ENCODE data around the gene TBX3.

Gene TBX3

DNA sequence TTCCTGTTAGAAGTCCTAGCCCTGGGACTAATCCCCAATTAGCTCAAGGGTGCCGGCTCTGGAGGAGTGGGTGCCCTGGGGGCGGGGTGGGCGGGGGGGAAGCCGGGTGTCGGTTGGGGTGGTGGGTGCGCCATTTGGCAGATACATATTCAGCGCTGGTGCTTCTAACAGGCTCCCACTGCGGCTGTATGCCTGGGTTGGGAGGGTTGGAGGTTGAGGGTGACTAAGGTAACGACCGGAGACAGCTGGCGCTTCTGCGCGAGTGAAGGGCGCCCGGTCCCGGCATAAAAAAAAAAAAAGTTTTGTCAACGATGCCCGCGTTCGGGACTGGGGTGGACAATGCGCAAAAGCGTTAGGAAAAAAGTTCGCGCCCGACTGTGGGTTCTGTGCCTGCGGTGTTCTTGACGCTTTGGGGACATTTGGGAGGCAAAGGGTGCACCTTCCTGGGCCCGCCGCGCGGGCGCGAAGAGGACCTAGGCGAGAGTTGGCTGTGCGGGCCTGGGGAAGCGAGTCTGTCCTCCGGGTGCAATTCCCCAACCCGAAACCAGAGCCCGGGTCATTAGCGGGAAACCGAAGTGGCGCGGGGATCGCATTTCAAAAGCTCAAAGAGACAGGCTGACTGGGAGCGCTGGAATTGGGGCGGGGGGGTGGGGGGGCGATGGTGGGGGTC, 19.2 kb downstream of the TBX3 start:
- Histone ChIP-seq H3K27me3 (ENCODE audit: low read depth, low read length) (no peaks in the 10 kb centered on the region), H4K20me1 (ENCODE audit: insufficient read depth, low read length) (no peaks in the 10 kb centered on the region), H3K36me3 (replicated peaks; ENCODE audit: low read depth, low read length) (no peaks in the 10 kb centered on the region), H2AFZ (ENCODE audit: low read depth, low read length) (no peak overlapping the region), H3K9me3 (ENCODE audit: insufficient read depth, low read length) (no peaks in the 10 kb centered on the region), H3K4me3 (ENCODE audit: low read length) (no peak overlapping the region), H3K79me2 (ENCODE audit: low read length) (no peaks in the 10 kb centered on the region), H3K27ac (ENCODE audit: low read length) (no peak overlapping the region), H3K4me2 (ENCODE audit: low read length) (no peak overlapping the region), H3K9ac (ENCODE audit: low read length) (no peak overlapping the region), H3K4me1 (ENCODE audit: low read length) (peaks cover 4% of the 10 kb centered on the region; the same call in 1 of the 2 replicates)
- TF ChIP-seq, protein P1, sequence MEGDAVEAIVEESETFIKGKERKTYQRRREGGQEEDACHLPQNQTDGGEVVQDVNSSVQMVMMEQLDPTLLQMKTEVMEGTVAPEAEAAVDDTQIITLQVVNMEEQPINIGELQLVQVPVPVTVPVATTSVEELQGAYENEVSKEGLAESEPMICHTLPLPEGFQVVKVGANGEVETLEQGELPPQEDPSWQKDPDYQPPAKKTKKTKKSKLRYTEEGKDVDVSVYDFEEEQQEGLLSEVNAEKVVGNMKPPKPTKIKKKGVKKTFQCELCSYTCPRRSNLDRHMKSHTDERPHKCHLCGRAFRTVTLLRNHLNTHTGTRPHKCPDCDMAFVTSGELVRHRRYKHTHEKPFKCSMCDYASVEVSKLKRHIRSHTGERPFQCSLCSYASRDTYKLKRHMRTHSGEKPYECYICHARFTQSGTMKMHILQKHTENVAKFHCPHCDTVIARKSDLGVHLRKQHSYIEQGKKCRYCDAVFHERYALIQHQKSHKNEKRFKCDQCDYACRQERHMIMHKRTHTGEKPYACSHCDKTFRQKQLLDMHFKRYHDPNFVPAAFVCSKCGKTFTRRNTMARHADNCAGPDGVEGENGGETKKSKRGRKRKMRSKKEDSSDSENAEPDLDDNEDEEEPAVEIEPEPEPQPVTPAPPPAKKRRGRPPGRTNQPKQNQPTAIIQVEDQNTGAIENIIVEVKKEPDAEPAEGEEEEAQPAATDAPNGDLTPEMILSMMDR (IDR thresholded peaks at IDR 0.05; ENCODE audit: low read depth, low read length) = no peak
- no peak for TF ChIP-seq EZH2phosphoT487 (IDR thresholded peaks at IDR 0.05; ENCODE audit: low read depth)

DNA sequence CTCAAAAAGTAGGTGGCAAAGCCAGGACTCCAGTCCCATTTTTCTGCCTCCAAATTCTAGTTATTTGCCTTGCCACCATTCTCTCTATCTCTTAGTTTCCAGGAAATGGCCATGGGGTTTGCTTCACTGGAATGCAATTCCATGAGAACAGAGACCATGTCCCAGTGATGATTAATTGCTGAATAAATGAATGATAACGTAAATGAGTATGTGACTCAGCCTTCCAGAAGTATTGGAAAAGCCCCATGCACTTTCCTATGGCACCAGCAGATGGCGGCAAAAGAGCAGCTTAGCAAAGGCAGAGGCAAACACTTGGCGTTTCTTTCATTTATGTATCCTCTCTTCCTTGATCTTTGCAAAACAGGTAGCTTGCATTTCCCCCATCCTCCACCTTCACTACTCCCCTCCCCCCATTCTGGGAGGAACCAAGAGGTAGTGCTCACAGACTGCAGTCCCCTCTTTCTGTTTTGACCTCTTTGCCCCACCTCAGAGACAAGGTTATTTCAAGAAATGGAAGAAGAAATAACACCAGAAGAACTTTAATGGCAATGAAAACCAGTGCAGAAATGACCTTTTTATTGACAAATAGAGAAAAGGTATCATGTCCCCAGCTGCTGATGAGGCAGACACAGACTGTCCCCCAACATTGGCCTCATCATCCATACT, 21.3 kb downstream of the TBX3 start:
- peak overlapping the region; percentile 37; the same call in 1 of the 2 replicates for H3K4me2 ChIP-seq (ENCODE audit: low read length)
- H3K27me3 ChIP-seq (ENCODE audit: low read depth, low read length) = no peaks in the 10 kb centered on the region
- H3K79me2 ChIP-seq (ENCODE audit: low read length) = no peaks in the 10 kb centered on the region
- H3K9ac ChIP-seq (ENCODE audit: low read length) = no peak overlapping the region
- no peaks in the 10 kb centered on the region for H4K20me1 ChIP-seq (ENCODE audit: insufficient read depth, low read length)
- no peak overlapping the region for H3K4me3 ChIP-seq (ENCODE audit: low read length)
- no peak overlapping the region for H3K27ac ChIP-seq (ENCODE audit: low read length)
- H3K4me1 ChIP-seq (ENCODE audit: low read length) = peaks cover 4% of the 10 kb centered on the region; the same call in 1 of the 2 replicates
- no peak for TF ChIP-seq EZH2phosphoT487 (IDR thresholded peaks at IDR 0.05; ENCODE audit: low read depth)
- TF ChIP-seq, protein P1 (IDR thresholded peaks at IDR 0.05; ENCODE audit: low read depth, low read length) = peak; percentile 82
- no peaks in the 10 kb centered on the region for H3K36me3 ChIP-seq (replicated peaks; ENCODE audit: low read depth, low read length)
- H3K9me3 ChIP-seq (ENCODE audit: insufficient read depth, low read length) = no peaks in the 10 kb centered on the region
- H2AFZ ChIP-seq (ENCODE audit: low read depth, low read length) = 0 out of 2 replicates have a peak overlapping the region, but pooled peaks have one; percentile 43

DNA sequence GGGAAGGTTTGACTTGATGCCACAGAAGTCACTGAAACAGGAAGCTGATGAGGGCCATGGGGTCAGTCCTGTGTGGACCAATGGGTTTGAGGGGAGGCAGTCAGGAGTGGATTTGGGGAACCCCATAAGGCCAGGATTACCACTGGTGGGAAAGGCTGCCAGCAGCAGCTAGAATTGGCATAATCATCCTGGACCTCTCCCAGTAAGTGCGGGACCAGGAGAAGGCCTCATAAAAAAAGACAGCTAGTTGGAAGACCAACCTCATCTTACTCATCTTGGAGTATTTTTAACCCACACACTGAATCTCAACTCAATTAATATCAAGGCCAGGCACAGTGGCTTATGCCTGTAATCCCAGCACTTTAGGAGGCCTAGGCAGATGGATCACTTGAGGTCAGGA, 22.7 kb downstream of the TBX3 start:
- Histone ChIP-seq H3K4me2 (ENCODE audit: low read length) (no peak overlapping the region), H3K27ac (ENCODE audit: low read length) (no peak overlapping the region), H3K9ac (ENCODE audit: low read length) (no peak overlapping the region), H3K79me2 (ENCODE audit: low read length) (no peaks in the 10 kb centered on the region), H4K20me1 (ENCODE audit: insufficient read depth, low read length) (no peaks in the 10 kb centered on the region), H2AFZ (ENCODE audit: low read depth, low read length) (no peak overlapping the region), H3K4me1 (ENCODE audit: low read length) (peaks cover 4% of the 10 kb centered on the region; the same call in 1 of the 2 replicates), H3K9me3 (ENCODE audit: insufficient read depth, low read length) (no peaks in the 10 kb centered on the region), H3K4me3 (ENCODE audit: low read length) (no peak overlapping the region), H3K27me3 (ENCODE audit: low read depth, low read length) (no peaks in the 10 kb centered on the region), H3K36me3 (replicated peaks; ENCODE audit: low read depth, low read length) (no peaks in the 10 kb centered on the region)
- TF ChIP-seq EZH2phosphoT487 (IDR thresholded peaks at IDR 0.05; ENCODE audit: low read depth) = no peak
- TF ChIP-seq, protein P1 (IDR thresholded peaks at IDR 0.05; ENCODE audit: low read depth, low read length) = no peak

DNA sequence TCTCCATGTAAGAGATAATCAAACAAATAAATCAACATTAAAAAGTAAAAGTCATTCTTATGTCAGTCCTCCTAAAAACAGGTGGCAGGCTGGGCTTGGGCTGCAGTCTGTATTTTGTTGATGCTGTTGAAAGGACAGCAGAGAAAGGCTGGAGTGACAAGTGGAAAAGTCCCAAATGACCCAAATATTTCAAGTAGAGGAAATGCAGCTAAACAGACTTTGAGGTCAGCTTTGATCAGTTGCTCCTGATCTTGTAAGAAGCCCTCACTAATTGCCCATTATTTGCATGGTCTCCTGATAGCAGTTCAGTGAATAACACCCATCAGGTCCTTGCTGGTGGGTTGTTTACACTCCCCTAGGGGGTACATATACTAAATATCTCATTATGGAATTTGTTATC, 24.9 kb downstream of the TBX3 start:
- Histone ChIP-seq H4K20me1 (ENCODE audit: insufficient read depth, low read length) (no peaks in the 10 kb centered on the region), H3K79me2 (ENCODE audit: low read length) (no peaks in the 10 kb centered on the region), H2AFZ (ENCODE audit: low read depth, low read length) (no peak overlapping the region), H3K36me3 (replicated peaks; ENCODE audit: low read depth, low read length) (no peaks in the 10 kb centered on the region), H3K4me3 (ENCODE audit: low read length) (no peak overlapping the region), H3K27ac (ENCODE audit: low read length) (no peak overlapping the region), H3K27me3 (ENCODE audit: low read depth, low read length) (no peaks in the 10 kb centered on the region), H3K4me2 (ENCODE audit: low read length) (no peak overlapping the region), H3K4me1 (ENCODE audit: low read length) (peaks cover 4% of the 10 kb centered on the region; the same call in 1 of the 2 replicates), H3K9ac (ENCODE audit: low read length) (no peak overlapping the region), H3K9me3 (ENCODE audit: insufficient read depth, low read length) (no peaks in the 10 kb centered on the region)
- TF ChIP-seq, protein P1 (IDR thresholded peaks at IDR 0.05; ENCODE audit: low read depth, low read length) = no peak
- no peak for TF ChIP-seq EZH2phosphoT487 (IDR thresholded peaks at IDR 0.05; ENCODE audit: low read depth)
